ENCODE measurements around the gene RNASE13. TPM values are rescaled to one million over a fixed set of nuclear protein-coding genes. Genes with fewer than 3 reads are reported as not detected.
"Not testable (repeated sequence)": the region's sequence is repeated elsewhere in the genome, so short reads cannot be mapped to it uniquely, and the experiment has no call there.

Gene RNASE13
- total RNA-seq, 2 experiments from 2014 or later = not detected

GRCh38 chr14:20989787-20990600, 44.6 kb downstream of the RNASE13 start, which contains the start of gene METTL17:
Gene METTL17 (plus strand): TSS chr14:20989980. CDS start chr14:20990003, 23 bp downstream.
- DNase-seq (peak; percentile 82), ATAC-seq (ENCODE audit: low read depth) (peak; percentile 98)
- Mint-ChIP-seq H3K27me3 (peaks cover 5% of the 10 kb centered on the region), H3K27ac (peak within 1 kb of the TSS; percentile 89), H3K4me1 (peaks cover 21% of the 10 kb centered on the region), H3K4me3 (peak within 1 kb of the TSS; percentile 95), H3K36me3 (peaks cover 20% of the 10 kb centered on the region), H3K9me3 (no peaks in the 10 kb centered on the region)
- POLR2A ChIA-PET = no interaction called here

DNA sequence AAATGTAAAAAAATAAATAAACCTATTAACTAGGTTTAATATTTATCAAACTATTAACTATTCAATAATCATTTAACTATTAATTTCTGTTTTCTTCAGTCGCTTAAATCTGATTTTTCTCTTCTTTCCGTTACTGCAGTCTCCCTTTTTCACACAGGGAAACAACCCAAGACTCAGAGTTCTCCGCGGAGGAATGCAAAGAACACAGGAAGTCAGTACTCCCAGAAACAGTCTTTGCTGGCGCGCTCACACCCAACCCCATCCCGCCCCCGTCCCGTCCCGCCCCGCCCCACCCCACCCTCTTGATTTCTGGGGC, 45.2 kb downstream of the RNASE13 start:
- POLR2A ChIA-PET = no interaction called here
- ATAC-seq (ENCODE audit: low read depth) = no peak
- H3K36me3 Mint-ChIP-seq = peaks cover 18% of the 10 kb centered on the region
- H3K27ac Mint-ChIP-seq = peak overlapping the region; percentile 89
- H3K4me1 Mint-ChIP-seq = peaks cover 19% of the 10 kb centered on the region
- H3K9me3 Mint-ChIP-seq = no peaks in the 10 kb centered on the region
- peaks cover 5% of the 10 kb centered on the region for H3K27me3 Mint-ChIP-seq
- peak overlapping the region; percentile 95 for H3K4me3 Mint-ChIP-seq
- DNase-seq = no peak

DNA sequence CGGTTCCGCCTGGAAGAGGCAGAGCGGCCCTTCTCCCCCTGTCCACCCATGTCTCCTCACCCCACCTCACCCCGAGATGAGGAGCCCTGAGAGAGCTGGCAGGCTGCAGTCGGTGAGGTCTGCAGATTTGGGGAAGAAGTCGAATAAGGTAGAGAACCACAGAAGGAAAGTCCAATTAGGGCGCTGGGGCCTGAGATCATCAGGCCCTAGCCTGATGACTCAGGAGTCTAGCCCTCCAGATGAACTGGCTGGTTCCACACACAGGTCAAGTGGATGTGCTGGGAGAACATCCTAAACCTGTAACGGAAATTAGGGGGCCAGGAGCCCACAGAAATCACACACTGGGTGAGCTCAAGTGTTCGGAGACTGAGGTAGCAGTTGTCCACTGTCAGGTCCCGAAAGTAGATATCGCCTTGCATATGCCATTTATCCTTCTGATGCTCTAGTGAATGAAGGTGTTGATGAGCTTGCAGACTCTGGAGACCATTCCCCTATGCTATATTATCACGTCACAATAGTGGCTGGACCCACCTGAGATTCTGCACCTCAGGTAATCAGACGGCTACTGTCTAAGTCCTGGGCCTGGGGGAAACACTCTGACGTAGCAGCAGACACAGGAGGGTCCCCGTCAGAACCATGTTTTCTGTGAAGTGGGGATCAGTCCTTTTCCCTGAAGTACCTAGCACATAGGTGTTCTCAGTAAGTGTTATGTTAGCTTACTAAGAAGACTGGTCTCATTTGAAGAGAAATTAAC, 45.7 kb downstream of the RNASE13 start:
- peaks cover 15% of the 10 kb centered on the region for H3K36me3 Mint-ChIP-seq
- ATAC-seq (ENCODE audit: low read depth) (no peak), DNase-seq (no peak)
- POLR2A ChIA-PET = no interaction called here
- H3K4me3 Mint-ChIP-seq = peak overlapping the region; percentile 47
- H3K9me3 Mint-ChIP-seq = no peaks in the 10 kb centered on the region
- peaks cover 18% of the 10 kb centered on the region for H3K4me1 Mint-ChIP-seq
- H3K27ac Mint-ChIP-seq = peak overlapping the region; percentile 43
- peaks cover 9% of the 10 kb centered on the region for H3K27me3 Mint-ChIP-seq

DNA sequence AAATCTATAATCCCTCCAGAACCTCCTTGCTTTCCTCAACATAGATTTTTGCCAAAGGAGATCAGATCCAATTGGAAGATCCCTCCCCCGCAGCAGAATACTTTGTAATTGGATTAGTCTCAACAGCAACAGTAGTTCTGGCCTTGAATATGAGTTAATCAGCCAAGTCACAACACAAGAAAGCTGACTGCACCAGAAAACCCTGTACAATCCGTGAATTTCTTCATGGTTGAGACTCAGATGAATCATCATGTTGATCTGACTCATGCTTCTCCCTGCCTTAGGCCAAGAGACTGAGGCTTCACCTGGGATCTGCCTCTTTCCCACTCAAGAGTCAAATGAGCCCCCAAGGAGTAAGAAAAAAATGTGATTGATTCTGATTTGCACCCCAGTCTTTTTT, 47.8 kb downstream of the RNASE13 start:
- no peaks in the 10 kb centered on the region for H3K9me3 Mint-ChIP-seq
- ATAC-seq (ENCODE audit: low read depth) (no peak), DNase-seq (no peak)
- H3K4me1 Mint-ChIP-seq = peaks cover 14% of the 10 kb centered on the region
- H3K27ac Mint-ChIP-seq = no peak overlapping the region
- peaks cover 5% of the 10 kb centered on the region for H3K36me3 Mint-ChIP-seq
- peaks cover 14% of the 10 kb centered on the region for H3K27me3 Mint-ChIP-seq
- H3K4me3 Mint-ChIP-seq = no peak overlapping the region
- POLR2A ChIA-PET = no interaction called here

- DNase-seq; H3K9me3 Mint-ChIP-seq; H3K36me3 Mint-ChIP-seq; H3K4me3 Mint-ChIP-seq; POLR2A ChIA-PET; H3K27ac Mint-ChIP-seq; ATAC-seq (ENCODE audit: low read depth): not testable (repeated sequence)
- Mint-ChIP-seq H3K27me3 (peaks cover 14% of the 10 kb centered on the region), H3K4me1 (peaks cover 10% of the 10 kb centered on the region)
Observed at GRCh38 chr14:20985650-20986049, 49.0 kb downstream of the RNASE13 start.

Small RNA genes lying within 50 kb of the gene (microRNA-seq; reads per million reads assigned to microRNA genes)
- gene MIR6717 = not detected

Other genes starting within 250 kb of the RNASE13 start
- 1 to 10 TPM; 2.8 to 4.5 TPM for gene RNASE1, start 232.0 kb downstream of the RNASE13 start, total RNA-seq
- not detected for gene RNASE3, start 143.4 kb downstream of the RNASE13 start, total RNA-seq
- not detected for gene RNASE2, start 79.3 kb downstream of the RNASE13 start, total RNA-seq
- 100 to 1,000 TPM in 1 of 2 experiments, 10 to 100 TPM in 1; 92.9 to 100 TPM for gene METTL17, start 44.8 kb downstream of the RNASE13 start, total RNA-seq
- under 1 TPM in 1 of 2 experiments, not detected in 1; 0.25 TPM for gene SLC39A2, start 35.5 kb downstream of the RNASE13 start, total RNA-seq
- 10 to 100 TPM; 15.9 to 17.1 TPM for gene NDRG2, start 9.7 kb downstream of the RNASE13 start, total RNA-seq
- not detected for gene TPPP2, start 4.6 kb downstream of the RNASE13 start, total RNA-seq
- gene RNASE7, start 7.6 kb upstream of the RNASE13 start, total RNA-seq = not detected
- not detected for gene RNASE8, start 23.0 kb upstream of the RNASE13 start, total RNA-seq
- under 1 TPM; 0.20 to 0.28 TPM for gene ARHGEF40, start 35.5 kb upstream of the RNASE13 start, total RNA-seq
- 1 to 10 TPM; 4.3 to 6.0 TPM for gene ZNF219, start 63.8 kb upstream of the RNASE13 start, total RNA-seq
- not detected for gene TMEM253, start 66.3 kb upstream of the RNASE13 start, total RNA-seq
- gene OR5AU1, start 121.3 kb upstream of the RNASE13 start, total RNA-seq = not detected
- 100 to 1,000 TPM; 658 to 677 TPM for gene HNRNPC, start 234.6 kb upstream of the RNASE13 start, total RNA-seq
- gene RPGRIP1, start 245.3 kb upstream of the RNASE13 start, total RNA-seq = not detected

Measured in activated naive CD8-positive, alpha-beta T cell treated with anti-CD3 and anti-CD28 coated beads, Interleukin-2, amount 10 ng/mL, durations not matched to agents 7 days and 5 days (primary cell).